BE2C (cell line): ENCODE data around the gene RPL35.

Experiments used
- DNase-seq: peaks from one replicate; pipeline ENCODE4 v3.0.0-alpha.2; 2020
- H3K27me3 ChIP-seq: fragments of 250-450 bp; sonication (Bioruptor Pico); 2 replicates; pipeline ENCODE4 v1.5.1; 2020; ENCODE audit warnings: mild to moderate bottlenecking
- H3K36me3 ChIP-seq: fragments of 250-450 bp; sonication (Bioruptor Pico); 2 replicates; pipeline ENCODE4 v1.5.1; 2020; ENCODE audit warnings: mild to moderate bottlenecking
- H3K4me1 ChIP-seq: fragments of 250-450 bp; sonication (Bioruptor Pico); 2 replicates; pipeline ENCODE4 v1.5.1; 2020
- H3K4me3 ChIP-seq: 2 replicates; pipeline ENCODE4 v1.5.1; 2011; ENCODE audit warnings: low read depth, low read length
- H3K9me3 ChIP-seq: fragments of 250-450 bp; sonication (Bioruptor Pico); 2 replicates; pipeline ENCODE4 v1.5.1; 2020
- TF ChIP-seq, protein P1 (sequence below): IDR thresholded peaks from 2 replicates; pipeline ENCODE4 v1.5.1; 2012; ENCODE audit warnings: mild to moderate bottlenecking, low read depth, low read length

The RPL35 gene

GRCh38 chr9:124871156-124871561 lies 9.4 kb upstream of the RPL35 start:
- DNase-seq, result no peak
- H3K36me3 ChIP-seq, result peaks cover 41% of the 10 kb centered on the region
- peak overlapping the region; percentile 95 for H3K4me3 ChIP-seq

DNA sequence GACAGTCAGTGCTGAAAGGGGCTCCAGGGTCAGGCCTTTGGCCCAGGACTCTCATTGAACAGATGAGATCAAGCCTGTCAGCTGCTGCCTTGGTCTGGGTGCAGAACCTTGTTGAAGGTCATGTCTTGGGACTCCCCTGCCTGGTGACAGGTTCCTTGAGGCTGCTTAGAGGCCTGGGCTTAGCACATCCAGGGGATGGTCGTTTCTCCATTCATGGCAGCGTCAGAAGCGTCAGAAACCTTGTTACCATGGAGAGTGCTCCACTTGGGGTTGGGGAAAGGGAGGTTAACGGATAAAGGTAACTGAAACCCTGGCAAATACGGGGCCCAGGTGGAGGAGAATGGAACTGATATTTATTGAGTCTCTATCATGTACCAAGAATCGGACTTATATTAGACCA lies 9.0 kb upstream of the RPL35 start:
- peaks cover 37% of the 10 kb centered on the region for H3K36me3 ChIP-seq
- H3K4me1 ChIP-seq, result peaks cover 5% of the 10 kb centered on the region; the same call in 1 of the 2 replicates
- TF ChIP-seq, protein P1, sequence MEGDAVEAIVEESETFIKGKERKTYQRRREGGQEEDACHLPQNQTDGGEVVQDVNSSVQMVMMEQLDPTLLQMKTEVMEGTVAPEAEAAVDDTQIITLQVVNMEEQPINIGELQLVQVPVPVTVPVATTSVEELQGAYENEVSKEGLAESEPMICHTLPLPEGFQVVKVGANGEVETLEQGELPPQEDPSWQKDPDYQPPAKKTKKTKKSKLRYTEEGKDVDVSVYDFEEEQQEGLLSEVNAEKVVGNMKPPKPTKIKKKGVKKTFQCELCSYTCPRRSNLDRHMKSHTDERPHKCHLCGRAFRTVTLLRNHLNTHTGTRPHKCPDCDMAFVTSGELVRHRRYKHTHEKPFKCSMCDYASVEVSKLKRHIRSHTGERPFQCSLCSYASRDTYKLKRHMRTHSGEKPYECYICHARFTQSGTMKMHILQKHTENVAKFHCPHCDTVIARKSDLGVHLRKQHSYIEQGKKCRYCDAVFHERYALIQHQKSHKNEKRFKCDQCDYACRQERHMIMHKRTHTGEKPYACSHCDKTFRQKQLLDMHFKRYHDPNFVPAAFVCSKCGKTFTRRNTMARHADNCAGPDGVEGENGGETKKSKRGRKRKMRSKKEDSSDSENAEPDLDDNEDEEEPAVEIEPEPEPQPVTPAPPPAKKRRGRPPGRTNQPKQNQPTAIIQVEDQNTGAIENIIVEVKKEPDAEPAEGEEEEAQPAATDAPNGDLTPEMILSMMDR, result no peak
- no peaks in the 10 kb centered on the region for H3K9me3 ChIP-seq
- H3K4me3 ChIP-seq, result peak overlapping the region; percentile 95
- DNase-seq, result no peak
- H3K27me3 ChIP-seq, result no peaks in the 10 kb centered on the region

More at GRCh38 chr9:124871156-124871561, 9.4 kb upstream of the RPL35 start:
- TF ChIP-seq, protein P1, result no peak
- no peaks in the 10 kb centered on the region for H3K9me3 ChIP-seq
- H3K27me3 ChIP-seq, result no peaks in the 10 kb centered on the region
- H3K4me1 ChIP-seq, result peaks cover 5% of the 10 kb centered on the region; the same call in 1 of the 2 replicates

DNA sequence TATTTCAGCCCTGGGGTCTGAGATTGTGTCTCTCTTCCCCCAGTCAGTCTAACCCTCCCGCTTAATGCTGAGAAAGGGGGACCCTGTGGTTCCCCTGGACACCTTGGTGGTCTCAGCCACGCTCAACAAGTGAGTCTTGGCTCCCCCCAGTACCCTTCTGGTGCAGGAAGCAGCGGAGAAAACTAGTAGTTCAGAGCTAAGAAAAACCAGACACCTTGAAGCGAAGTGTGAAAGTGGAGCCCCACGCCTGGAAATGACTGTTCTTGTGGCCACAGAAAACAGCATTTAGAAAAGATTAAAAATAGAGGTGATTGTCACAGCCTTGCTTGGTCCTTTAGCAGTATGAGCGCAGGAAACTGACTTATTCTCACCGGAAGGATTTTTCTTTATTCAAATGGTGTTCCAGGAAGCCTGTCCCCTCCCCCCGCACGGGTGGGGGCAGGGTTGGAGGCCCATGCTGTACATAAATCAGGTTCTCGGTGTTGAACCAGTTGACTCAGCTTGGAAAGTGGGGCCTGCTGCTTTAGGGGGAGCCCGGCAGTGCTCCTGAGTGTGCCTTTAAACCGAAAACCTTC lies 8.3 kb upstream of the RPL35 start:
- no peaks in the 10 kb centered on the region for H3K9me3 ChIP-seq
- DNase-seq, result no peak
- TF ChIP-seq, protein P1, result no peak
- H3K36me3 ChIP-seq, result peaks cover 30% of the 10 kb centered on the region
- no peaks in the 10 kb centered on the region for H3K27me3 ChIP-seq
- H3K4me1 ChIP-seq, result peaks cover 5% of the 10 kb centered on the region; the same call in 1 of the 2 replicates
- peak overlapping the region; percentile 95 for H3K4me3 ChIP-seq

DNA sequence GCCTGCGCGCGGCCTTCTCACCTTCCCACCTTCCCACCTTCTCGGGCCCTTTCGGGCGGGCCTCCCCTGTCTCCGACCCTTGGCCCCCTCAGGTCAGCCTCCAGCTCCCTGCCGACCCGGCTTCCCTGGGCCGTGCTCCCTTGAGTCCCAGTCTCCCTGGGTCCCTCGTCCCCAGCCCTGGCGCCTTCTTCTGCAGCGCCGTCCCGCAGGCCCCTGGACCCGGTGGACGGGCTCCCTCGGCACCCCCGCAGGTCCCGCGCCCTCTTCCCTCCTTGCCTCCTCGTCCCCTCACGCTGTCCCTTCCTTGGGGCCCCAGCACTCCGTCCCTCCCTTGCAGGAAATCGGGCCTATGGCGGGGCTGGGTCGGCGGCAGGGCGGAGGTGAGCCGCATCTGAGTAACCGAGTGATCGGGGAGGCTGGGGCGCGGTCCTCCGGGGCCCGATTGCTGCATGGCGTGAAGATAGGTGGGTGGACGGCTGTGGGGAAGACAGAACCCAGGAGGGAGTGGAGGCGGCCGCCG lies 7.8 kb upstream of the RPL35 start:
- DNase-seq, result no peak
- Histone ChIP-seq H3K4me1 (peaks cover 5% of the 10 kb centered on the region; the same call in 1 of the 2 replicates), H3K4me3 (peak overlapping the region; percentile 95), H3K27me3 (no peaks in the 10 kb centered on the region), H3K9me3 (no peaks in the 10 kb centered on the region), H3K36me3 (peaks cover 25% of the 10 kb centered on the region)
- TF ChIP-seq, protein P1, result no peak

DNA sequence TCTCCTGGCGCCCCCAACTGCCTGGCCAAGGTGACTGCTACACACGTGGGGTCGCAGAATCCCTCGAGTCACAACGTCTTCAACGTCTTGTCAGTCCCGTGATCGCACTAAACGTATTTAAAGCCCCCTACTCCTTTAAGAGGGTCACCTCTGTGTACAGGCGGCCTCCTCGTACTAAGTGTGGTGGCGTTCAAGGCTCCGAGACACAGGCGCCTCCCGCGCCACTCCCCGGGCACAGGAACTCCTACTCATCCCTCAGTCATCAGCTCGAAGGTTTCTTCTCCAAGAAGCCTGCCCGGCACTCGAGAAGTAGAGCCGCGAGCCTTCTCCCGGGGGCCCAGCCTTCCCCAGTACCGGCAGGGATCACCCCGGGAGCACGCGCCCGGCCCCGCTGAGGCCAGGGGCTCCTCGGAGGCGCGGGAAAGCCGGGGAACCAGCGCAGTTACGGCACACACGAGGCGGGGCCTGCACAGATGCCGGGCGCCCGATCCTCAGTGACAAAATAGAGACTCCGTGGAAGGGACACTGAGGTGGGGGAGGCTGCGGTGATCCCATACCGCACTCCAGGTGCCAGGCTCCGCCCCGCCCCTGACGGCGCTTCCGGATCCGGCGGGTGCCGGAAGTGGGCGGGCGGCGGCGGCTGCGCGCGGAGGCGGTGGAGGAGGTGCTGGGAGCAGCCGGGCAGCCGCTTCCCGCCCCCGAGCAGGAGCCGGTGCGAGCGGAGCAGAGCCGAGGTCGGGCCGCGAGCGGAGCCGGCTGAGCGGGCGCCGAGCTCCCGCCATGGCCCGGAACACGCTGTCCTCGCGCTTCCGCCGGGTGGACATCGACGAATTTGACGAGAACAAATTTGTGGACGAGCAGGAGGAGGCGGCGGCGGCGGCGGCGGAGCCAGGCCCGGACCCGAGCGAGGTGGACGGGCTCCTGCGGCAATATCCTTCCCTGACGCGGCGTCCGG lies 7.0 kb upstream of the RPL35 start:
- Histone ChIP-seq H3K36me3 (peaks cover 18% of the 10 kb centered on the region), H3K4me1 (peaks cover 5% of the 10 kb centered on the region; the same call in 1 of the 2 replicates), H3K9me3 (no peaks in the 10 kb centered on the region), H3K4me3 (peak overlapping the region; percentile 95), H3K27me3 (no peaks in the 10 kb centered on the region)
- TF ChIP-seq, protein P1, result peak; percentile 30
- peak; percentile 95 for DNase-seq
